KBM-7 (cell line): ENCODE results near the gene ROBO1.

Experiments
- DNase-seq: peaks from one replicate; pipeline ENCODE4 v3.0.0-alpha.2; 2015
- in situ Hi-C: fragments of 300-500 bp; cut with MboI; formaldehyde crosslinking; loops from 2 replicates; pipeline ENCODE4 v1.14.3; 2020; ENCODE audit warnings: low sequenced_read_pairs, low pct_unique_long_range_greater_than_20kb, mixed read lengths

The ROBO1 gene

DNA sequence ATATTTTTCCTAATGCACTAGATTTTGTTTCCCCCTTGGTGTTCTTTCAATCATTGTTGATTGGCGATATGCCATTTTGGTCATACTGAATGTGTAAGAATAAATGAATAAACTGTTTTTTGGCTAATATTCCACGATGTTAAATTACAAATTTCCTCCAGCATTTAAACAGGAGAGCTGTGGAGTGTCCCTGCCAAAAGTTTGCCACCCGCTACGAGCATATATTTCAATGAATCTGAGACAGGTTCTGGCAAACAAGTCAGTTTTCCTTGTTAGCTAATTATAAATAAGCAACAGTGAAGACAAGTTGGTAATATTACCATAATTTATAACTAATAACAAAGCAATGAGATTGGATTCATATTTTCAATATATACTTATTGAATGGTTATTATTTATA is 777.6 kb downstream of the ROBO1 start:
- in situ Hi-C loops: no loop called here

DNA sequence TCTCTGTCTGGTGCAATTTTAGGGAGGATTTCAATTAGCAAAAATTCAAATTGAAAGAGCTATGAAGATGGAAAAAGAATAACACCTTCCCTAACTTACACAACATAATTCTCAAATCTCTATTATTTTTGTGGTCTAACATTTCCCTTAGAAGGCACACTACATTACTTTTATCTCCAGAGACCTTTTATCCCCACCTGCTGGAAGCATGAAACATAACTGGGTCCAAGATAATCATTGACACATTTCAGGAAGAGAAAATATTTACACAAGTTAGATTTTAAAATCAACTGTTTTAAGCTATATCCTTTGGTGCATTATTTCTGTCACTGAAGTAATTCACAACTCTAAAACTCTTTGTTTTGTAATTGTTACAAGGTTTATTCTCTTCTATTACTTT is 779.5 kb downstream of the ROBO1 start:
- no peak for DNase-seq
- in situ Hi-C loops: no loop called here

More for the DNA sequence above, 777.6 kb downstream of the ROBO1 start:
- no peak for DNase-seq

DNA sequence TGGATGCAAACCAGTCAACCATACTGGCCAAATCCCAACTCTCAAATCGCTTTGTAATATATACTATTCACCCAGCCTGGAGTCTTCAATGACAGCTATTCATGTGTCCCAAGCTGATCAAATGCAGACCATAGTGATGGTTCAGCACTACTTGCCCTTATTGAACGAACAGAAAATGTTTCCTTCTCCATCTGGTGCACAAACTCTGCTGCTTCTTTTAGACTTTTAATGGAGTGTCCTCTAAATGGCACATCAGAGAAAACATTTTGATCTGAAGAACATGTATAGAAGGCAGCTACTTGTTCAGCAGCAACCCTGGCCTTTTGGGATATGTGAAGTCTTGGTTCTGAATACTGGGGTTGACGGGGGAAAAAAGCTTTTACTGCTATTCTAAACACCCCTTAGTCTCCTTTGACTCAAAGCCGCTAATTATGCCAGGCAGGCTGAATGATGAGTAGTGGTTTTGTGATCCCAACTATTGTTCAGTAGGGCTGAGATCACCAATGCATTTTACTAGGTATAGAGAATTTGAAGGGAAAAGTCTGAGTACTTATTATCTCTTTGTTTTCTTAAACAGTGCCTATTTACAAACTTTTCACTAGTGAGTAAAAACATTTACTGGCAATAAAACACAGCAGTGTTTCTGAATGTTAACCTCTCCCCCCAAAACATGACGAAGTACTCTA is 781.2 kb downstream of the ROBO1 start:
- in situ Hi-C loops: no loop called here
- DNase-seq: no peak

DNA sequence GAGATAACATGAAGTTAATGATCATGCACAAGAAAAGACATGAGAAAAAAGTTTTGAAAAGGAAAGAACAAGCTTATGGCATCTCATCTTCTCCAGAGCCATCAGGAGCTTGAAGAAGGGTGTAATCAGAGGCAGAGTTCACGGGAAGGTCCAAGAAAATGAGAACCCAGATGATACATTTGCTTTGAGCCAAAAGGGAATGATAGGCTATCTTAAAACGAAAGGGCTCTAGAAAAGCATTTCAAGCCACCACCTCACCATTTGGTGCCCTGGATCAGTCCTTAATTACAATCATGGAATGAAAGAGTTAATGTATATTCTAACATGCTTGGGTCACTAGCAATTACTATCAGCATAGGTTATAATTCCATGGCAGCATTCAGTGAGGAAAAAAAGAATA is 781.8 kb downstream of the ROBO1 start:
- in situ Hi-C loops: no loop called here
- DNase-seq: no peak

DNA sequence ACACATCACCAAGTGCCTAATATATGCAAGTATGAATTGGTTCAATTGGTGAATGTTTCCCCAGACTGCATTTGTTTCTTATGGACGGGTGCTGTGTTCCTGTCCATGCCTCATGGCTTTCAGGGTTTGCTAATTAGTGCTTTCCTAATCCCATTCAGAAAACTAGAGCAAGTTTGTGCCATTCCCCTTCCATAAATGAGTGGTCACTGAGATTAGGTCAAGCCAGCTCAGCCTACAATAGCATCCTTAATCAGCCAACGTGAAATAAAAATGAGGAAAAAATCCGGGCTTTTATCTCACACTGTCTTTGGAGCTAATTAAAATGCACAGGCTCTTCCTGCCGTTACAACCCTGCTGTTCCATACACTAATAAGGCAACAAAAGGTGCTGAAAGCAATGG is 788.8 kb downstream of the ROBO1 start:
- in situ Hi-C loops: no loop called here

DNA sequence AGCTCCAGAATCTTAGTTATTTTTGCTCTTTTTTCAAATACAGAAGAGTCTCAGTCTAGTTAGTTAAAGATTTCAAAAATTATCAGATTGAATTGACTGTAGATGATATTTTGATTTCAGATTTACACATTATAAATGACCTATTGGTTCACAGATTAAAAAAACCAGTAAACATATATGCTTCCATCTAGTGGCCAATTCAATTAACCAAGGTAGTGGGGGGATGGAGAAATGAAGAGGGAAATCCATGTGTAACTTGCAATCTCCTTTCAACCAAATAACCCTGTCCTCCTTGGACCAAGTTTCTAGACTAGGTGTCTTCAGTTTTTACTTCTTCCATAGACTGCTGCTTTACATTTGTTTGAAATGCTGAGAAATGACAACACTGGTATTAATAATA is 789.8 kb downstream of the ROBO1 start:
- in situ Hi-C loops: no loop called here
- no peak for DNase-seq

More for the DNA sequence above, 788.8 kb downstream of the ROBO1 start:
- DNase-seq: no peak

DNA sequence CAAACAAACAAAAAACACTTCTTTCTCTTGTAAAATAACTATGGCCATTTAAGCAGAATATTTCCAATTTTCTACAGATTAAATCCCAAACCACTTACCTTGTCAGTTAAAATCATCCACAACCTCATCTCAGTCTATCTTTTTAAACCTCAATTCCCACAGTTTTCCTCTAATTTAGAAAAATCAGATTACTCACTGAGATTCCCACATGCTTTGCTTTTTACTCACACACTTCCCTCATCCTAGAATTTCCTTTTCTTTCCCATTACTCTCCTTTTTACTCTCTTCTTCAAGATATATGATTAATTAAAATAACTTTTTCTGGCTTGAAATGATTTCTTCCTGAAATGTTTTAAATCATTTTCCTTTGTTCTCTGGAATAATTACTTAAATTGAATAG is 790.7 kb downstream of the ROBO1 start:
- no peak for DNase-seq
- in situ Hi-C loops: no loop called here

DNA sequence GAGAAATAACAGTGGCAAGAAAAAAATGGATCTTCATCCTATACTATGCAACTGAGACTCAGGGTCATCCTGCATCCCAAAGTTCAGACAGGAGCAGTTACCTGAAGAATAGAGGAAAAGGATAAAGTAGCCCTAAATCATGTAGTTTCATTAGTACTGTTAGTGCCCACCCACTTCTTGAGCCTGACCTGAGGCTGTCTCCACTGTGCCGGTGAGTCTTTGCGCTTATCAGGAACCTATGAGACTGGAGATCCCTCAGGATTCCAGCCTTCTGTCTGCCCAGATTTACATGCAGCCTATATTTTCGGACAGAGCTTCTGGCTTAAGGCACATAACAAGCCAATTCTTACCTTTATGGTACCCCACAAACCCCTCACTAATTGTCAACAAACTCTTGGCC is 791.6 kb downstream of the ROBO1 start:
- in situ Hi-C loops: no loop called here
- no peak for DNase-seq

DNA sequence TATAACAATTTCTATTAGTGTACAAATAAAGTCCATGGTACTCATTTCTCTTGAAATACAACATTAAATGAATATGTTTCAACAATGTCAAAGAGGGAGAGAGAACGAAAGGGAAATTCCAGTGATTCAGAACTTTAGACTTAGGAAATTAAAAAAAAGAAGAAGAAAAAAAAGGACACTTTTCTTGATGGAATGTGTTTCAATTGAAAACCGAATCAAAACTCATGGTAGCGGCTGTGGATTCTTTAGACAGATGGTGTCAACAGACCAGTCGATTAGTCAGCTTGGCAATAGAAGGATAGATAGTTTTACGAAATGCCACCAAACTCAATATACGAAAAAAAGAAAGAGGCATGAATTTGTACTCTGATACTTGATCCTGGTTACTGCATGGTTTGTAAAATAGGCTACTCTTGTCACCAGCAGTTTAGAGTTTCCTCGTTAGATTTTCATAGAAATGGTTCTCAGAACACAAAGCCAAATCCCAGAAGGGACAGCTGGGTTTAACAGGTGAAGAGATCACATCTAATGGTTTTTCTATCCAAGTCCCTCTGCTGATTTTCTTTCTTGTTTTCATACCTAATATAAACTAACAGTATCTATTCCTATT is 793.5 kb downstream of the ROBO1 start:
- DNase-seq: no peak
- in situ Hi-C loops: no loop called here

DNA sequence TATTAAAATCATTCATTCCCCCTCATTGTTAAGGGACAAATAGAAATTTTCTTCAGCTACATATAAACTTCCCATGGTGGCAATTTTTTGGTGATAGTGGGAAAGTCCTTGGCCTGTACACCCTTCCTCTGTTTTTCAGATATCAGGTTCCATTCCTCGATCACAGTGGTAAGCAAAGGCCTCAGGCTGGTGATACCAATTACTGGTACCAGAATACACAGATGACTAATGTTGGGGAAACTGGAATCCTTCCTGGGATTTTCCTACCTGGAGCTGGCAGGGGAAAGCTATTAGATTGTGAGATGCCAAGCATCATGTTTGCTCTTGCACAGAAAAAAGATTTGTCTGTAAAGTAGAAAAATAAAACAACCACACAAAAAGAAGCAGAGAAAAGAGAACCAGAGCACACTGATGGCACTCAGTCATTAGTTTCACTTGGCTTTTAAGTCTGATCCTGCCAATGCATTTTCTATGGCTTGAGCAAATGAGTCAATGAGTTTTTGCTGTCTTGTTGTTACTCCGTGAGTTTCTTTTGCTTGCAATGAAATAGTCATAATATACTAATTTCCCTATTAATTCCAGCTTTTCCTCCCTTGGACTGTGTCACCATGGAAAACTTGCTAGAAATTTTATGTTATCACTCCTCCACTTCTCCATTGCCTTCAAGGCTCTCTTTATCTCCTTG is 795.0 kb downstream of the ROBO1 start:
- DNase-seq: no peak
- in situ Hi-C loops: no loop called here

DNA sequence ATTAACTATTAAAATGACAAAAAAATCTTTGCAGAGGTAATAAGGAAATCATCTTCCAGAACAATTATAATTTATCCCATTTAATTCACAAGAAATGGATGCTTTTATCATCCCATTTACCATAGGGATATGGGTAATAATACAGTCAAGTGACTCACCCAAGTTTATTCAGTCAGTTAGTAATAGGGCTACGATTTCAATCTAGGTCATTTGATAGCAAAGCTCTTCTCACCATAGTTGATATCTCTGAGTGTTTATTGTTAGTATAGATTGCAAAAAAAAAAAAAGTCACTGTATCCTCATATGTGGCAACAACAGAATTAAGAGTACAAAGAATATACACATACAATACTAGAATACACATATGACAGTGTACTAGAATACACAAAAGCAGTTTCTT is 797.1 kb downstream of the ROBO1 start:
- in situ Hi-C loops: no loop called here
- no peak for DNase-seq

DNA sequence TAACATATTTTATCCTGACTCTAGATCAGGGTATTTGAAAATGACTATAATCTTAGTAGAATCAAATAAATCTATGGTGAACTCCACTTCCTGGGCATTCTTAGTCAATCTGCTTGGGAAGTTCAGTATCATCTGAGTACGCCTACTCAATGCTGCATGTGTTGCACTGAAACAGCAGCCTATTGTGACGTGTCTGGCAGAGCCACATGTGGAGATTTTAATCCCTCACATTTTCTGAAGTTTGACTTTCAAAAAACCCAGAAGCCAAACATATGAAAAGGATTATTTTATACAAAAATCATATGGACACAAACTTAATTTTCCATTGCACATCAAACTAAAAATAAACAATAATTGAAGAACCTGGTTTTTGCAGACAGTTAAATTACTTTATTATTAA is 798.3 kb downstream of the ROBO1 start:
- in situ Hi-C loops: no loop called here

DNA sequence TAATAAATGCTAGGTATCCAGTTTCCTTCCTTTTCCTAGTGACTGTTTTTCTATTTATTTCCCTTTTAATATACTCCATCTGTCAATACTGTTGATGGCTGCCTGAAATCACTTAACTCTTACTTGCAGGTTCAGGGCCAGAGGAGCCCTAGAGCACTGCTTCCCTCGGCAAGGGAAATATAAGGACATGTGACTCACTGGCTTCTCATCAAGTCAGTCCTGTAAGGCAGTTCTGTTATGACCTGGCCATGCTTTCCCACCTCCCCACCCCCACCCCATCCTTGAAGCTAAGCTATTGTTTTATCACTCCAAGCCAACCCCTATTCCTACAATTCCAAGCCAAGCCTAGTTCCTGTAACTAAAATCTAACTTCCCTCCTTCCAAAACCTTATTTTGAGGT is 800.7 kb downstream of the ROBO1 start:
- no peak for DNase-seq
- in situ Hi-C loops: no loop called here

More for the DNA sequence above, 798.3 kb downstream of the ROBO1 start:
- DNase-seq: no peak

DNA sequence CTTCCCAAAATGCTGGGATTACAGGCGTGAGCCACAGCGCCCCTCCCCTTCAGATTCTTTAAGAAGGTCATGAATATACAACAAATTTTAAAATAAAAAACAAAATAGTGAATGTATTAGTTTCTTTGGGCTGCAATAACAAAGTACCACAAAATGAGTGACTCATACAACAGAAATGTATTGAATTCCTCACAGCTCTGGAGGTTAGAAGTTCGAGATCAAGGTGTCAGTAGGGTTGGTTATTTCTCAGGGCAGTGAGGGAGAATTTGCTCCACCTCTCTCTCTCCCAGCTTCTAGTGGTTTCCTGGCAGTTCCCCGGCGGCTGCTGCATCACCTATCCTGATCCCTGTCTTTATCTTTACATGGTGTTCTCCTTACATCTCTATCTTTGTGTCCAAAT is 804.0 kb downstream of the ROBO1 start:
- in situ Hi-C loops: no loop called here
- no peak for DNase-seq

DNA sequence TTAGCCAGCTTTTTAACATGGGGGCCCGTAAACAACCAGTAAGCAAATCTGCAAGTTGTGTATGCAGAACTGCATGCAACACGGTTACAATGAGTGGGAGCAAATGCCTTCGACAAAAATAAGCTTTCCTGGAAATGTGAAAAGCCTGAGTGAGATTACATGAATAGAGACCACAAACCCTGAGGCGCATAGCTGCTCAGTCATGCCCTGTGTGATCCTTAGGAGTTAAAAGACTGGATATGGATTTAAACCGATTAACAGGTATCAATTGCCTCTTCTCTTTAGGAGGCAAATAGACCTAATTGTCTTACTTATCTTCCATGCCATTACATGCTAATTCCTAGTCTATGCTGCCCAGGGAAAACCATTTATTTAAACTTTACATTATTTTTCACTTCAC is 810.3 kb downstream of the ROBO1 start:
- no peak for DNase-seq
- in situ Hi-C loops: no loop called here

DNA sequence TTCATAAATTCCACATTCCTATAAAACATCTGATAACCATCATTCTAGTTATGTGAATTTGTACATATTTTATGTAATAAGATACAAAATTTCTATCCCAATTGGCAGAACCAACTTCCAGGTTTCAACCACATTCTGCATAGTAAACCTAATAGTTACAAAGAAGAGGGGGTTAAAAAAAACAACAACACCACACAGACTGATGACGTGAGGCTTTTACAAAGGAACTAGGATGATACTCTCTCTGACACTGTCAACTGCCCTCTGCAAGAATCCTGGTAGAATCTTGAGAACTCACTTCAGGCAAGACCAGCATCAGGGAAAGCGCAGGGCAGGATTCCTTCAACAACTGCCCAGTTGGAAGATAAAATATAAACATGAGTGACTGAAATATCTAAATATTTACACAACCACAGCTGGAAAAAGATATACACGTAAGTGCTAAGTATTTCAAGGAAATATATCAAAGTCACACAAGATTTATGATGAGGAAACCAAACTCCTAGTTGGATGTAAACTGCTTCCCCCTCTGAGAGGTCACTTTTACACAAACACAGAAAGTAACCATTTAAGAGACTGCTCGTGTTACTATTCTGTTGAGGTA is 816.4 kb downstream of the ROBO1 start:
- no peak for DNase-seq
- in situ Hi-C loops: no loop called here

DNA sequence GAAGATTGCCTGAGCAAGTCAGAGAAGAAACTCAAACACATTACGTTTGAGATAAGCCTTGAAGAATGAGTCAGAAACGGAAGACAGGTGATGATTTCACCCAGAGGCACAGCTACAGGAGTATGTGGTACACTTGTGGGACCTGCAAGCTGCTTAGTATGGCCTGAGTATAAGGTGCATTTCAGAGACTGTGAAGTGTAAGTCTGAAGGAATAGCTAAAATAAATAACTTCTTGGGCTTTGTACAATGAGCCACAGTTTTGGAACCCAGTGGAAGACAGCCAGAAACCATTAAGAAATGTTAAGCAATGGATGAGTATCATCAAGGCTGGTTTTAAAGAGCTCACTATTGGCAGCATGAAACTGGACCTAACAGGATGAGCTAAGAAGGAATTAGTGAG is 826.2 kb downstream of the ROBO1 start:
- in situ Hi-C loops: no loop called here
- DNase-seq: no peak

DNA sequence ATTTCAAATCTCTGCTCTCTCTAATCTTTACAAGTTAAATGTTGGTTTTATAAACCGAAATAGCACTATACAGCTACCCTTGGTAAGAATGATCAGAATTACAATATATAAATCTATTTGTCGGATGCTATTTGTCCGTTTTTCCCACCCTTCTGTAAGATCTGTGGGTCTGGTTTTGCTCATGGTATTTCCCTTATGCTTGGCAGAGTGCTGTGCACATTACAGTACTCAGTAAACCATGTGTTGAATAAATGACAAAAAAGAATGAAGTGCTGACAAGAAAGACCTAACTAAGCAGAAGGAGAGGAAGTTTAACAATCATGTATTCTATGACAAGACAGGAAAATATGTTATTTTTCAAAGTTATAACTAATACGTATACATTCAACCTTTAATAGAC is 827.2 kb downstream of the ROBO1 start:
- in situ Hi-C loops: no loop called here
- DNase-seq: no peak

DNA sequence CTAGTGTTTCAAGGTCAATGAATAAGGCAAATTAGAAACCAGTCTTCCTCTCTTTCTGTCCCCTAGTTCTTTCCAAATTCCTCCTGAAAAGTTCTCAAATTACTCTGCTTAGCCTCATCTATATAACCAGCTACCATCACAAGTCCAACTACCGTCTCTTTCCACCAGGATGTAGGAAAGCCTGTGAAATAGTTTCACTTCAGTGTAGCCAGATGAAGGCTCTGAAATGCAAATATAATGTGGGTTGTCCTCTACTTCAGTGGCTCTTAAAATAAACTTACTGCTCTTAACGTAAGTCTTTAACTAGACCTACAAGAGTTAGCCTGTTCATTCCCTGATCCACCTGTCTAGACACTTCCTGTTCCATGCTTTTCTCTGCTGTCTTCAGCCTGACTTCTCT is 827.7 kb downstream of the ROBO1 start:
- no peak for DNase-seq
- in situ Hi-C loops: no loop called here

DNA sequence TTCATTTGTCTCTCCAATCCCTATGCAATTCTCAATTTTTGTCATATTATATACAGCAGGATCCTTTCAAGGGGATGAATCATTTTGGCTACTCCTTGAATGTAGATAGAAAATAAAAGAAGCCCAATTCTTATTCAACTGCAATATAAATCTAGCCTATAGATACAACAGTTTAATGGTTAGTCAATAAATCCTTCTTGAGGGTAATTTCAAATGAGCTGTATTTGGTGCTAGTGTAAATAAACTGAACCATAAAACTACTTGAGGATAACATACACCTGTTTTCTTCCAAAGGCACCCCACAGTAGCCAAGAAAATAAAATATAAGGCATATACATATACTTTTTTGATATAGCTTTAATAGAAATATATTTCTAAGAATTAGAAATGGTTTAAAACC is 830.3 kb downstream of the ROBO1 start:
- no peak for DNase-seq
- in situ Hi-C loops: no loop called here
